Adrenal gland (tissue), 12 donors: Measurements from ENCODE around the gene LPGAT1. TPM values are rescaled to one million over a fixed set of nuclear protein-coding genes. Genes with fewer than 3 reads are reported as not detected.

Experiments
- DNase-seq, 7 donors: peaks; one replicate each; pipeline ENCODE4 v3.0.0-alpha.2; 2019 to 2020
- H3K27ac ChIP-seq, 5 donors: fragments of 200-600 bp; sonication (generic) in 4 of 5; 1 replicate in 3 of 5; 2 replicates in 2 of 5; pipeline versions ENCODE4 v1.5.1 to v1.8.0; 2016 to 2020; ENCODE audit warnings: mild to moderate bottlenecking in 1 of 5
- H3K27me3 ChIP-seq: fragments of 200-600 bp; 2 replicates; pipeline ENCODE4 v1.8.0; 2021
- H3K36me3 ChIP-seq, 2 donors: fragments of 200-600 bp; replicated peaks in 1 of 2; 1 replicate in 1 of 2; 2 replicates in 1 of 2; pipeline versions ENCODE4 v1.5.1 to v1.8.0; 2018 to 2022
- H3K4me1 ChIP-seq, 2 donors: fragments of 200-600 bp; replicated peaks in 1 of 2; 1 replicate in 1 of 2; 2 replicates in 1 of 2; pipeline versions ENCODE4 v1.5.1 to v1.8.0; 2018 to 2021
- H3K4me3 ChIP-seq, 4 donors: fragments of 200-600 bp; sonication (generic) in 3 of 4; one replicate each; pipeline ENCODE4 v1.5.1; 2016 to 2018
- H3K9me3 ChIP-seq, 3 donors: fragments of 200-600 bp; sonication (generic) in 1 of 3; replicated peaks in 1 of 3; 1 replicate in 2 of 3; 2 replicates in 1 of 3; pipeline versions ENCODE4 v1.5.1 to v1.8.0; 2016 to 2021
- CTCF ChIP-seq, 6 experiments: fragments of 450-650 bp in 4 of 6; fragments of 200-600 bp in 2 of 6; sonication (generic) in 1 of 6; IDR thresholded peaks; 1 replicate in 5 of 6; 2 replicates in 1 of 6; pipeline versions ENCODE4 v1.5.1 to v1.8.0; 2016 to 2021; ENCODE audit warnings: antibody characterized with exemption in 6 of 6, mild to moderate bottlenecking in 2 of 6, moderate library complexity in 1 of 6
- POLR2A ChIP-seq, 2 donors: fragments of 450-650 bp; IDR thresholded peaks; one replicate each; pipeline ENCODE4 v1.6.1; 2017; ENCODE audit warnings: antibody characterized with exemption in 2 of 2, mild to moderate bottlenecking in 2 of 2, moderate library complexity in 1 of 2
- WGBS, 4 donors: extraction: QIAGEN DNeasy Blood & Tissue Kit in 2 of 4; methylation state at CpG; one replicate each; pipeline versions ENCODE4 v1.1.5 to v1.1.7; 2013 to 2017; 5-methylcytosine and 5-hydroxymethylcytosine counted together
- intact Hi-C, 2 donors: fragments of 100-400 bp; cut with DNase I; formaldehyde crosslinking; loops; one replicate each; pipeline versions ENCODE4 v1.14.1 to v1.15.0; 2022 to 2023
- polyA plus RNA-seq, 3 donors: library from polyadenylated mRNA; stranded (reverse); fragments of 200-250 nt in 2 of 3; fragments of 350-450 nt in 1 of 3; fragmentation: Illumina TruSeq in 1 of 3; extraction: RNeasy Lipid Tissue Mini Kit (QIAGEN cat#74804) in 1 of 3; gene quantifications; one replicate each; pipeline ENCODE4 v1.2.3, GENCODE V29; 2013 to 2014
- total RNA-seq, 9 donors: library from RNA; depleted of rRNA in 4 of 9; stranded (reverse); fragments of >200 nt in 4 of 9; fragments of 120-200 nt in 1 of 9; fragmentation: NEBNext Ultra II Directional in 1 of 9; extraction: Animal tissue kit (Norgen Biotek cat#: 25700) in 1 of 9; gene quantifications; one replicate each; pipeline versions ENCODE4 v1.1.0 to v1.2.4, GENCODE V29; 2013 to 2023
- donor health status: healthy with polysubstance abuse.
- donor health status: Bipolar disorder and iron deficiency.
- donor health status: DM: yes; HTN: yes; CAD: no.
- donor health status: DM: no; HTN: no; CAD: no.
- donor health status: DM: no; HTN: no; CAD: no.
- donor health status: DM: yes; HTN: yes; CAD: no.

The LPGAT1 gene
- total and polyA plus RNA-seq, 12 donors, result 10.7 to 113 (median 75.6) TPM

- Histone ChIP-seq H3K4me3 (no peak overlapping the region), H3K4me1 (no peaks in the 10 kb centered on the region), H3K9me3 (no peaks in the 10 kb centered on the region), H3K36me3 (no peaks in the 10 kb centered on the region), H3K27ac (no peak overlapping the region), H3K27me3 (no peaks in the 10 kb centered on the region)
- TF ChIP-seq CTCF (IDR thresholded peaks at IDR 0.05) (no peak), POLR2A (IDR thresholded peaks at IDR 0.05) (no peak)
- DNase-seq, result no peak
- 64 to 70% (median 69%) methylated on average over 2 of the region's 2 CpGs for WGBS, 4 donors
- intact Hi-C loops, result no loop called here
Measured at GRCh38 chr1:211797994-211798393, 32.6 kb downstream of the LPGAT1 start.

DNA sequence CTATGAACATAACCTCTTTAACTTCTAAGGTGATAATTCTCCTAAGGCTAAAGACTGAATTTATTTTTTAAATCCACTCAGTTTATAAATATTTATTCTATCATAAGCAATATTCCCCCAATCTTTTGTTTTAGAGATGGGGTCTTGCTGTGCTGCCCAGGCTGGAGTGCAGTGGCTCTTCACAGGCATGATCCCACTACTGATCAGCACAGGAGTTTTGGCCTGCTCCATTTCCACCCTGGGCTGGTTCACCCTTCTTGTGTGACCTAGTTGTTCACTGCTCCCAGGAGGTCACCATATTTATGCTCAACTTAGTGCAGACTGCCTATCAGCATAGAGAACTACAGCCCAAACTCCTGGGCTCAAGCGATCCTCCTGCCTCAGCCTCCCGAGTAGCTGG, 38.6 kb downstream of the LPGAT1 start:
- no peaks in the 10 kb centered on the region for H3K4me1 ChIP-seq
- H3K9me3 ChIP-seq, result no peaks in the 10 kb centered on the region
- DNase-seq, result no peak
- peaks cover 0 to 16% of the 10 kb centered on the region in 2 donors for H3K36me3 ChIP-seq
- no peak overlapping the region for H3K4me3 ChIP-seq
- 89 to 100% (median 96%) methylated on average over 2 of the region's 2 CpGs for WGBS, 4 donors
- no peak overlapping the region for H3K27ac ChIP-seq
- H3K27me3 ChIP-seq, result no peaks in the 10 kb centered on the region
- TF ChIP-seq CTCF (IDR thresholded peaks at IDR 0.05), result no peak
- TF ChIP-seq POLR2A (IDR thresholded peaks at IDR 0.05), result no peak
- intact Hi-C loops, result no loop called here

DNA sequence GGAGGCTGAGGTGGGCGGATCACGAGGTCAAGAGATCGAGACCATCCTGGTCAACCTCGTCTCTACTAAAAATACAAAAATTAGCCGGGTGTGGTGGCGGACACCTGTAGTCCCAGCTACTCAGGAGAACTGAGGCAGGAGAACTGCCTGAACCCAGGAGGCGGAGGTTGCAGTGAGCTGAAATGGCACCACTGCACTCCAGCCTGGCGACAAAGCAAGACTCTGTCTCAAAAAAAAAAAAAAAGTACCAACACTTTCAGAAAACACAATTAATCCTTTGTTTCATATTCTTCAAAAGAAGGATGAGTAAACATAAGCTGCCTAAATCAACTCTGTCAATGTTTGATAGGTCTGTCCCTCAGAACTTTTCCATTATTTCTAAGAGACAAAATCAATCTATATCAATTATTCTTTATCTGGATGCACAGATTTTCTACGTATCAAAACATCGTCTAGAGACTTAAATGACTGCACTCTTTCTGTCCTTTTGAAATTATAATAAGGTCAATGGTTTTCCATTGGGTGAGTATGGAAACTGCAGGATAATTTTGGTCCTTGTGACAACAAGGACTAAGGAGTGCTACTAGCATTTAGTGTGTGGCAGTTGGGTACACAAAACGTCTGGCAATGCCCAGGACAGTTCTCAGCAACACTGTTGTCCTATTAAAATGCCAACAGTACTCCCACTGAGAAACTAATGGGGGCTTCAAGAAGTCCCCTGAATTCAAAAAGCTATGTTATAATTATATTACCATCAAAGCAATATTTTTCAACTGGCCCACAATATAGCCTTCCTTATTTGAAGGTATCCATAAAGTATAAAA, 40.7 kb downstream of the LPGAT1 start:
- TF ChIP-seq CTCF (IDR thresholded peaks at IDR 0.05) (no peak), POLR2A (IDR thresholded peaks at IDR 0.05) (no peak)
- H3K27ac ChIP-seq, result no peak overlapping the region
- WGBS, 4 donors, result 91 to 93% (median 92%) methylated on average over 11 of the region's 11 CpGs
- H3K4me3 ChIP-seq, result no peak overlapping the region
- H3K9me3 ChIP-seq, result no peaks in the 10 kb centered on the region
- no peak for DNase-seq
- H3K4me1 ChIP-seq, result no peaks in the 10 kb centered on the region
- no peaks in the 10 kb centered on the region for H3K27me3 ChIP-seq
- H3K36me3 ChIP-seq, result peaks cover 0 to 16% of the 10 kb centered on the region in 2 donors
- intact Hi-C loops, result no loop called here

DNA sequence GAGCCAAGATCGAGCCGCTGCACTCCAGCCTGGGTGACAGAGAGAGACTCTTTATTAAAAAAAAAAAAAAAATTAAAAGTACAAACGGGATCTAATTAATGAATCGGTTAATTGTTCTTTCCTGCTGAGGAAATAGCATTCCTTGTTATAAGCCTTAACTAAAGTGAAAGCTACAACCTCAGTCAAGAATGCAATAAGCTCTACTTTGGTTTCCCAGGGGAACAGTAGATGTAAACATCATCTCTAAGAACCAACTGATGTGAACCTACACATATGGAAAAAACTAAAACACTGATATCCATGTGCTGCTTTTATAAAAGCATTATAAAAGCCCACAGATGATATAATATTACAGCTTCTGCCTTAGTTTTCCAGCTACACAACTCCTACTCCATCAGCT, 41.9 kb downstream of the LPGAT1 start:
- Histone ChIP-seq H3K9me3 (no peaks in the 10 kb centered on the region), H3K36me3 (peaks cover 0 to 16% of the 10 kb centered on the region in 2 donors), H3K27ac (no peak overlapping the region), H3K4me1 (peaks cover 2 to 5% of the 10 kb centered on the region in 2 donors), H3K27me3 (no peaks in the 10 kb centered on the region), H3K4me3 (no peak overlapping the region)
- TF ChIP-seq CTCF (IDR thresholded peaks at IDR 0.05) (no peak), POLR2A (IDR thresholded peaks at IDR 0.05) (no peak)
- intact Hi-C loops, result no loop called here
- WGBS, 4 donors, result 82 to 96% (median 86%) methylated on average over 4 of the region's 4 CpGs
- no peak for DNase-seq
